PFSK-1 (cell line): ENCODE measurements around the gene NTM.

Source experiments
- POLR2AphosphoS5 ChIP-seq: IDR thresholded peaks from 2 replicates; pipeline ENCODE4 v1.6.1; 2012; ENCODE audit warnings: low read depth, mild to moderate bottlenecking, control low read depth, low read length, moderate library complexity
- REST ChIP-seq, 2 experiments: IDR thresholded peaks; 2 replicates each; pipeline versions ENCODE4 v1.6.1 to v1.8.0; 2011 to 2012; ENCODE audit warnings: low read depth in 2 of 2, low read length in 2 of 2, control low read depth in 1 of 2, inconsistent platforms in 1 of 2, mild to moderate bottlenecking in 1 of 2, moderate library complexity in 1 of 2; ENCODE audit not compliant: insufficient read depth in 1 of 2
- SIN3A ChIP-seq: IDR thresholded peaks from 2 replicates; pipeline ENCODE4 v1.6.1; 2012; ENCODE audit warnings: mild to moderate bottlenecking, low read length, moderate library complexity, borderline replicate concordance; ENCODE audit not compliant: insufficient read depth

GRCh38 chr11:132311703-132312102 lies 941.3 kb downstream of the NTM start:
- no peak for TF ChIP-seq REST (IDR thresholded peaks at IDR 0.05; ENCODE audit: insufficient read depth in 1 of 2, low read depth in 2 of 2, low read length in 2 of 2)
- no peak for TF ChIP-seq SIN3A
- TF ChIP-seq POLR2AphosphoS5: no peak
